ENCODE data around the gene CD99.
"Not testable (repeated sequence)": the region's sequence is repeated elsewhere in the genome, so short reads cannot be mapped to it uniquely, and the experiment has no call there.

Gene CD99

DNA sequence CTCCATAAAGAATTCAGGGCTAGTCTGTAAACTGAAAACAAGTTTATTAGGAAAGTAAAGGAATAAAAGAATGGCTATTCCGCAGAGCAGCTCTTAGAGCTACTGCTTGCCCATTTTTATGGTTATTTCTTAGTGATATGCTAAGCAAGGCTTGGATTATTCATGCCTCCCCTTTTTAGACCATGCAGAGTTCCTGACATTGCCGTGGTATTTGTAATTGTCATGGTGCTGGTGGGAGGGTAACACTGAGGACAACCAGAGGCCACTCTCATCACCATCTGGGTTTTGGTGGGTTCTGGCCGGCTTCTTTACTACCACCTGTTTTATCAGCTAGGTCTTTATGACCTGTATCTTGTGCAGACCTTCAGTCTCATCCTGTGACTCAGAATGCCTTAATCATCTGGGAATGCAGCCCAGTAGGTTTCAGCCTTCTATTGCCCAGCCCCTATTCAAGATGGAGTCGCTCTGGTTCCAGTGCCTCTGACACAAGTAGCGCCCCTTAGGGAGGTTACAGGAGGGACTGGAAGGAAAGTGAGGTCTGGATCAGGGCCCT lies 64.1 kb downstream of the CD99 start:
- H3K4me3 Mint-ChIP-seq; H3K4me1 Mint-ChIP-seq (ENCODE audit: low read depth); H3K27ac Mint-ChIP-seq; H3K36me3 Mint-ChIP-seq (ENCODE audit: low read depth); H3K27me3 Mint-ChIP-seq; H3K9me3 Mint-ChIP-seq: not testable (repeated sequence)

DNA sequence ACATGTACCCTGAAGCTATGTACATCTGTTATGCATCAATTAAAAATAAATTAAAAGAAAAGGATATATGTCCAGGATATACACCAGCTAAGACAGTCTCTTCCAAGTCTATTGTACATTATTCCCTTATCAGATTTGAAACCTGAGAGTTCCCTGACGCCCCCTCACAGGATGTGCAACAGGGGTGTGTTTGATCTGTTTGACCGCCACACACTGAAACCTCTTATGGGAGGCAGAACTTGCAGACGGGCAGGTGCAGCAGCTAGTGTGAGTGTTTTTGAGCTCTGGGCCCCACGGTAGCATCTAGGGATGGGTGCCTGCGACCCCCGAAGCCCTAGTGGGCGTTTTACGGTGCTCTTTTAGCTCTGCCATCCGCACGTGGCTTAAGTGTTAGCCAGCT lies 65.5 kb downstream of the CD99 start:
- no peaks in the 10 kb centered on the region for H3K36me3 Mint-ChIP-seq (ENCODE audit: low read depth)
- H3K9me3 Mint-ChIP-seq = no peaks in the 10 kb centered on the region
- no peak overlapping the region for H3K27ac Mint-ChIP-seq
- no peak overlapping the region for H3K4me3 Mint-ChIP-seq
- no peaks in the 10 kb centered on the region for H3K27me3 Mint-ChIP-seq
- no peaks in the 10 kb centered on the region for H3K4me1 Mint-ChIP-seq (ENCODE audit: low read depth)

DNA sequence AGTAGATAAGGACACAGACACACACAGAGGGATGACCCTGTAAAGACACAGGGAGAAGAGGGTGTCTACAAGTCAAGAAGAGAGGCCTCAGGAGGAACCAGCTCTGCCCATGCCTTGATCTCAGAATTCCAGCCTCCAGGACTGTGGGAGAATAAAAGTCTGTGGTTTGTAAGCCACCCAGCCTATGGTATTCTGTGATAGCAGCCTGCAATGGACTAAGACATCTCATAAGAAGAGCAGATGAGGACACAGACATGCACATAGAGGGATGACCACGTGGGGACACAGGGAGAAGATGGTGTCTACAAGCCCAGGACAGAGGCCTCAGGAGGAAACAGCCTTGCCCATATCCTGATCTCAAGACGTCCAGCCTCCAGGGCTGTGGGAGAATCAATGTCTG lies 70.2 kb downstream of the CD99 start:
- Mint-ChIP-seq H3K27ac (no peak overlapping the region), H3K4me1 (ENCODE audit: low read depth) (no peaks in the 10 kb centered on the region)

DNA sequence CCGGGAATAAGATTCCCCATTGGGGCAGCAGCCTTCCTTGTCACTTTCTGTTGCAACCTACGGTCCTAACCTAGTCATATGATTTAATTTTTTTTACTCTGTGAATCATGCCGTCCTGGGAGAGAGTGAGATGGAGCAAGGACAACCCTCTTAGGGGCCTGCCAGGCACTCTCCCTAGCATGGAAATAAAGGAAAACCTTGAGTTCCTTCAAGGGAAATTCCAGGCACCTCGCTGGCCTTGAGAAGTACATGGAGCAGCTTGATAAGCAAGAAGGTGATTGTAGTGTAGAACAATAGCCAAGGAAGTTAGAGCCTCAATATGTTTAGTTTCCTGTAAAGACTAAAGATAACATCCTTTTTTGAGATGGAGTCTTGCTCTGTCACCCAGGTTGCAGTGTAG lies 71.6 kb downstream of the CD99 start:
- H3K27me3 Mint-ChIP-seq; H3K27ac Mint-ChIP-seq; H3K4me3 Mint-ChIP-seq; H3K36me3 Mint-ChIP-seq (ENCODE audit: low read depth); H3K4me1 Mint-ChIP-seq (ENCODE audit: low read depth); H3K9me3 Mint-ChIP-seq: not testable (repeated sequence)

More for the DNA sequence above, 70.2 kb downstream of the CD99 start:
- Mint-ChIP-seq H3K36me3 (ENCODE audit: low read depth) (no peaks in the 10 kb centered on the region), H3K4me3 (no peak overlapping the region), H3K27me3 (no peaks in the 10 kb centered on the region), H3K9me3 (no peaks in the 10 kb centered on the region)

DNA sequence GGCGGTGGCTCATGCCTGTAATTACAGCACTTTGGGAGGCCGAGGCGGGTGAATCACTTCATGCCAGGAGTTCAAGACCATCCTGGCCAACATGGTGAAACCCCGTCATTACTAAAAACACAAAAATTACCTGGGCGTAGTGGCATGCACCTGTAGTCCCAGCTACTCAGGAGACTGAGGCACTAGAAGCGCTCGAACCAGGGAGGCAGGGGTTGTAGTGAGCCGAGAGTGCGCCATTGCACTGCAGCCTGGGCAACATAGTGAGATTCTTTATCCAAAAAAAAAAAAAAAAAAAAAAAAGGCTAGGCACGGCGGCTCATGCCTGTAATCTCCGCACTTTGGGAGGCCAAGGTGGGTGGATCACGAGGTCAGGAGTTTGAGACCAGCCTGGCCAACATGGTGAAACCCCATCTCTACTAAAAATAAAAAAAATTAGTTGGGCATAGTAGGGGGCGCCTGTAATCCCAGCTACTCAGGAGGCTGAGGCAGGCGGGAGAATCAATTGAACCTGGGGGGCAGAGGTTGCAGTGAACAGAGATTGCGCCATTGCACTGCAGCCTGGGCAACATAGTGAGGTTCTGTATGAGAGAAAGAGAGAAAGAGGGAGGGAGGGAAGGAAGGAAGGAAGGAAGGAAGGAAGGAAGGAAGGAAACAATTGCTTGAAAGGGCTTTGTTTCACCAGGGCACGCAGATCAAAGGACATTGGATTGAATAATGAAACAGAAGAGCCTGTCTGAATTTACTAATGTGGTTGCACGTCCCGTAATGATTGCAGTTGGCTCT lies 73.9 kb downstream of the CD99 start:
- H3K4me1 Mint-ChIP-seq (ENCODE audit: low read depth); H3K36me3 Mint-ChIP-seq (ENCODE audit: low read depth); H3K27me3 Mint-ChIP-seq; H3K4me3 Mint-ChIP-seq; H3K9me3 Mint-ChIP-seq; H3K27ac Mint-ChIP-seq: not testable (repeated sequence)

DNA sequence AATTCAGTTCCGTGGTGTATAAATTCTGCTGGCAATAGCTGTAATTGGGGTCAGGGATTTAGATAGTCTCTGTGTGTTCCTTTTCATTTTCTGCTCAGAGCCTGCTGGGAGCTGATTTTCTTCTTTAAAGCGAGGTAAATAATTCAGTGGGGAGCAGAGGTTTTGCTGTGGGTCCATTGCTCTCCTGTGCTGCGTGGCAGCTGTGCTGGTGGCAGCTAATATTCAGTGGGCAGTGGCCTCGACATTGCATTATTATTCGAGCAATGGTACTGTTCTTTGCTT lies 74.4 kb downstream of the CD99 start:
- Mint-ChIP-seq H3K4me1 (ENCODE audit: low read depth) (no peaks in the 10 kb centered on the region), H3K27ac (no peak overlapping the region), H3K4me3 (no peak overlapping the region), H3K9me3 (no peaks in the 10 kb centered on the region), H3K36me3 (ENCODE audit: low read depth) (no peaks in the 10 kb centered on the region), H3K27me3 (peaks cover 5% of the 10 kb centered on the region)

DNA sequence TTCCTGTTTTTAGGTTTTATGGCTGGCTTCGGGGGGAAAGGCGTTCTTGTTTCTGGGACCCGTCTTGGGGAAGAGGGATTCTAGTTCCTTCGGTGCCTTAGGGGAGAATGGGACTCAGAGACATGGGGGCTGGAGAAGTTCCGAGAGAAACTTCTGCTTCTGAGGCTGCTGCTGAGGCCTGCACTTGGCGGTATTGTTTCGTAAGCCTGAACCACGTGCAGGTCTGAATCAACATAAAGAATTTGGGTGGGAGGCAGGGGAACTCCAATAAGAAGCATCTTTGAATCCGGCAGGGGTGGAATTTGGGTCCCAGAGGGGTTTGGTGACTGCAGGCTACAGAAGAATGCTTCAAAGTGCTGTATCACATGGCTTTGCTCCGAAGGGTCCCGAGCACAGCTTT lies 75.8 kb downstream of the CD99 start:
- no peak overlapping the region for H3K27ac Mint-ChIP-seq
- H3K9me3 Mint-ChIP-seq = no peaks in the 10 kb centered on the region
- peaks cover 15% of the 10 kb centered on the region for H3K27me3 Mint-ChIP-seq
- H3K4me3 Mint-ChIP-seq = no peak overlapping the region
- H3K4me1 Mint-ChIP-seq (ENCODE audit: low read depth) = no peaks in the 10 kb centered on the region
- no peaks in the 10 kb centered on the region for H3K36me3 Mint-ChIP-seq (ENCODE audit: low read depth)

DNA sequence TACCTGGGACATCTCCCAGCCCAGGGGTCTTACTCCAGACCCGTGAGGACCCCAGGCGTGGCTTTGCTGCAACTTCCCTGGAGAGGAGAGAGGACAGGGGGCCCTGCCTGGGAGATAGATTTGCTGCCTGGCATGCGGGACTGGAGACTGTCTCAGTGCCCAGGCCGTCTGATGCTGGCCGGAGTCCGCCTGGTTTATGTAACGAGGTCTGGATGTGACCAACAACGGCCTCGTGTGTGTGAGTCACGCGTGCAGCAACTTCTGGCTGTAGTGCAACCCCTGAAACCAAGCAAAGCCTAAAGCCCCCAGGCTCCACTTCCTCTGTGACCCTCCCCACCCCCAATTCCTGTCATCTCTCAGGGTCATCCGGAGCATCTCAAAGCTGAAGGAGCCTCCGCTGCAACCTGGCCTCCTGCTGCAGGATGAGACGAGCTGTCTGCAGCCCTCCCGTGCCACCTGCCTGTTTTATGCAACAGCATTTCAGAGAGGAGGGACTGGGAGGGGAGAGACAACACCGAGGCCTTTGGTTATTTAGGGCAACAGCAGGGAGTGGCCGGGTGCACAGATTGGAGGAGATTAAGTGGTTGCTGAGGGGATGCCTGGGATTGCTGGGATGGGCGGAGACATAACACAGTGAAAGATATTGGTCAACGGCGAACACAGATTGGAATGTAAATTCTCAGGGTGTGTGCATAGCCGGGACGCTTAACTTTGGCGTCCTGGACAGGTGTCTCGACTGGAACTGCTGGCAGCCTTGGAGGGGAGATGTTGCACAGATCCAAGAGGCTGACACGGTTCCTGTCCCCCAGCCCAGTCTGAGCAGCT lies 76.7 kb downstream of the CD99 start:
- Mint-ChIP-seq H3K4me1 (ENCODE audit: low read depth) (no peaks in the 10 kb centered on the region), H3K36me3 (ENCODE audit: low read depth) (no peaks in the 10 kb centered on the region), H3K4me3 (no peak overlapping the region), H3K9me3 (no peaks in the 10 kb centered on the region), H3K27me3 (peaks cover 19% of the 10 kb centered on the region), H3K27ac (no peak overlapping the region)

DNA sequence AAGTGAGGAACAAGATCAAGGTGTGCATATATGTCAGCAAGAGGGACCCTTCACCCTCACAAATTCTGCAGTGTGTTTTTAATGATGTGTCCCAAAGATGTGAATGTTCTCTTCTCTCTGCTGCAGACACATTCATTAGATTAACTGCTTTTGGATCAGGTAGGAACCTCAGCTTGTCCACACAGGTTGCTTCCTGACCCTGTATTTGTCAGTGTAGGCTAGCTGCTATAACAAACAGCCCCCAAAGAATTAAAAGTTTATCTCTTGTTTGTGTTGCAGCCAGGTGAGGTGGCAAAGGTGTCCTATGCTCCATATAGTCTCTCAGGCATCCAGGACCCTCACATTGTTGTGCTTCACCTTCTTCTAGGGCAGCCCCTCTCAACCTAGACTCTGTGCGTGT lies 78.5 kb downstream of the CD99 start:
- H3K4me1 Mint-ChIP-seq (ENCODE audit: low read depth) = no peaks in the 10 kb centered on the region
- peaks cover 26% of the 10 kb centered on the region for H3K27me3 Mint-ChIP-seq
- no peak overlapping the region for H3K4me3 Mint-ChIP-seq
- peaks cover 5% of the 10 kb centered on the region for H3K9me3 Mint-ChIP-seq
- H3K36me3 Mint-ChIP-seq (ENCODE audit: low read depth) = no peaks in the 10 kb centered on the region
- H3K27ac Mint-ChIP-seq = no peak overlapping the region

DNA sequence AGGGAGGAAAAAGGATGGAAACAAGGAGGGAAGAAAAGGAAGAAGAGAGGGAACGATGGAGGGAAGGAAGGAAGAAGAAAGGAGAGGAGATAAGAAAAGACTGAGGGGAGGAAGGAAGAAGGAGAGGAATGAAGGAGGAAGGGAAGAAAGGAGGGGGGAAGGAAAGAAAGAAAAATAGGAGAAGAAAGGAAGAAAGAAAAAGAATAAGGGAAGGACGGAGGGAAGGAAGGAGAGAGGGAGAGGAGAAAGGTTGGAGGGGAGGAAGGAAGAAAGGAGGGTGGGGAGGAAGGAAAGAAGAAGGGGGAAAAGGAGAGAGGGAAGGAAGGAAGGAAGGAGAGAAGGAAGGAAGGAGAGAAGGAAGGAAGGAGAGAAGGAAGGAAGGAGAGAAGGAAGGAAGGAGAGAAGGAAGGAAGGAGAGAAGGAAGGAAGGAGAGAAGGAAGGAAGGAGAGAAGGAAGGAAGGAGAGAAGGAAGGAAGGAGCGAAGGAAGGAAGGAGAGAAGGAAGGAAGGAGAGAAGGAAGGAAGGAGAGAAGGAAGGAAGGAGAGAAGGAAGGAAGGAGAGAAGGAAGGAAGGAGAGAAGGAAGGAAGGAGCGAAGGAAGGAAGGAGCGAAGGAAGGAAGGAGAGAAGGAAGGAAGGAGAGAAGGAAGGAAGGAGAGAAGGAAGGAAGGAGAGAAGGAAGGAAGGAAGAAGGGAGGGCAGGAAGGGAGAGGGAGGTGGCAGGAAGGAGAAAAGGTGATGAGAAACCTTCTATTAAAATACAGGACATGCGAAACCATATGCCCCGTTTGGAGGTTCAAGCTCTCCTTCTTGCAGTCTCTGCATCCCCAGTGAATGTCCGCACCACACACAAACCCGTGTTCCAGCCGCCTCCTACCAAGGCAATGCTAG lies 82.3 kb downstream of the CD99 start:
- H3K9me3 Mint-ChIP-seq = peaks cover 12% of the 10 kb centered on the region
- not testable (repeated sequence) for H3K4me1 Mint-ChIP-seq (ENCODE audit: low read depth); H3K4me3 Mint-ChIP-seq; H3K36me3 Mint-ChIP-seq (ENCODE audit: low read depth); H3K27ac Mint-ChIP-seq
- H3K27me3 Mint-ChIP-seq = peaks cover 33% of the 10 kb centered on the region

DNA sequence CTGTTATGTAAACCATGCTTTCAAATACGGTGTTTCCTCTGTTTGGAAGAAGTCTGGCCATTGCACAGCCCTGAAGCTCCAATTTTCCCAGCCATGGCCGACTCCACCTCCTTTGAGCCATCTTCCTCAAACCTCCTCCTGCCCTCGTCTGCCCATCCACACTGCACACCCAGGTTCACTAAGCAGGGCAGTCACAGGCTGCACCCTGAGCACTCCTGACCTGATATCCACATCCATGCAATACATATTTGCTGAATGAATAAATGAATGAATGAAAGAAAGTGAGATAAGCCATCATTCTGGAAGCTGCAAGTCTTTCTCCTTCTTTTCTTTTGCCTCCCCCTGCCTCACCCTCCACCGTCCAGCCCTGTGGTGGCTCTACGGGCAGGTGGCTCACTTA lies 83.0 kb downstream of the CD99 start:
- H3K27ac Mint-ChIP-seq = no peak overlapping the region
- H3K9me3 Mint-ChIP-seq = peaks cover 12% of the 10 kb centered on the region
- H3K4me1 Mint-ChIP-seq (ENCODE audit: low read depth) = no peaks in the 10 kb centered on the region
- no peaks in the 10 kb centered on the region for H3K36me3 Mint-ChIP-seq (ENCODE audit: low read depth)
- no peak overlapping the region for H3K4me3 Mint-ChIP-seq
- peaks cover 33% of the 10 kb centered on the region for H3K27me3 Mint-ChIP-seq

DNA sequence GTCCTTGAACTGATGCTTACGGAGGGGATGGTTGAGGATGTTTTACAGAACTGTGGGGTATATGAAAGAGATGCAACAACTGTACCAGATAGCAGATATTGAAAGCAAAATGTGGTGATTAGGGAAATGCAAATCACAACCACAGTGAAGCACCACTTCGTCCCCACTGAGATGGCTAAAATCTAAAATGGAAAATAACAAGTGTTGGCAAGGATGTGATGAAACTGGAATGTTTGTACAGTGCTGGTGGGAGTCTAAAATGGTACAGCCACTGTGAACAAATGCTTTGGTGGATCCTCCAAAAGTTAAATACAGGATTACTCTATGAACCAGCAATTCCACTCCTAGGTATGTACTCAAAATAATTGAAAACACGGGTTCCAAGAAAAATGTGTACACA lies 83.7 kb downstream of the CD99 start:
- Mint-ChIP-seq H3K4me1 (ENCODE audit: low read depth) (no peaks in the 10 kb centered on the region), H3K9me3 (peaks cover 12% of the 10 kb centered on the region), H3K36me3 (ENCODE audit: low read depth) (no peaks in the 10 kb centered on the region), H3K27ac (no peak overlapping the region), H3K4me3 (no peak overlapping the region), H3K27me3 (peaks cover 33% of the 10 kb centered on the region)

DNA sequence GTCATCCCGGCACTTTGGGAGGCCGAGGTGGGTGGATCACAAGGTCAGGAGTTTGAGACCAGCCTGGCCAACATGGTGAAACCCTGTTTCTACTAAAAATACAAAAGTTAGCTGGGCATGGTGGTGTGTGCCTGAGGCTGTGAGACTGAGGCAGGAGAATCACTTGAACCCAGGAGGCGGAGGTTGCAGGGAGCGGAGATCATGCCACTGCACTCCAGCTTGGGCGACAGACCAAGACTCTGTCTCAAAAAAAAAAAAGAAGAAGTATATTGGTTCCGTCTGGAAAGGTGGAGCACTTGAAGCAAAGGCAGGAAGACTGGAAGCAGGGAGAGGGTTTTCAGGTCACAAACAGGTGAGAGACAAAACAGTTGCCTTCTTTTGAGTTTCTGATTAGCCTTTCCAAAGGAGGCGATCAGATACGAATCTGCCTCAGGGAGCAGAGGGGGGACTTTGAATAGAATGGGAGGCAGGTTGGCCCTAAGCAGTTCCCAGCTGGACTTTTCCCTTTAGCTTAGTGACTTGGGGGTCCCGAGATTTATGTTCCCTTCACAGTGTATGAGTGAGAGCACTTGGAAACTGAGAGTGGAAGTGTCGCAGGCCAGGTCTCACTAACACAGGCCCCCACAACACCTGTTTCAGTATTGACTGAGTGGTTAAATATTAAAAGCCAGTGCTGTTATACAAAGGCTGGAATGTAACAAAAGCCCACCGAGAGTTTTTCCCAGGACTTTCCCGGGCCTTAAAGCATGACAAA lies 89.6 kb downstream of the CD99 start:
- H3K36me3 Mint-ChIP-seq (ENCODE audit: low read depth); H3K9me3 Mint-ChIP-seq; H3K4me1 Mint-ChIP-seq (ENCODE audit: low read depth); H3K27me3 Mint-ChIP-seq; H3K27ac Mint-ChIP-seq; H3K4me3 Mint-ChIP-seq: not testable (repeated sequence)

DNA sequence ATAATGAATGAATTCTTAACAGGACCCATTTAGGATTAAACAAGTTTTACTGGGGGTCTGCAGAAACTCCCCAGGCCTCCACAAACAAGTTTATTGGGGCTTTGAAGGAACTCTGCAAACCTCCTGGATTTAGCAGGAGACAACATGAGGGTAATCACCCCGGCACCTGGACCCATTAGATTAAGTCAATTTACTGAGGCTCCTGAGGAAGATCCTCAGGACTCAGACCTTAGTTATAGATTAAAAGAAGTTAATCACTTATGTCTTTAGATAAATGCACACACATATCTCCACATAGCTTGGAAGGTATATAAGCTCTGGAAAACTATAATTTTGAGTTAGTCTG lies 90.1 kb downstream of the CD99 start:
- Mint-ChIP-seq H3K27me3 (peaks cover 4% of the 10 kb centered on the region), H3K36me3 (ENCODE audit: low read depth) (no peaks in the 10 kb centered on the region), H3K4me1 (ENCODE audit: low read depth) (peaks cover 5% of the 10 kb centered on the region), H3K9me3 (no peaks in the 10 kb centered on the region), H3K4me3 (no peak overlapping the region), H3K27ac (no peak overlapping the region)

All from stimulated activated naive CD8-positive, alpha-beta T cell treated with anti-CD3 and anti-CD28 coated beads, Interleukin-15, Interleukin-2, amounts not matched to agents 100 ng/mL and 50 ng/mL, for 24 hours (primary cell).